Panc1 (cell line): ENCODE results near the gene DMRTC1. TPM values are rescaled to one million over a fixed set of nuclear protein-coding genes. Genes with fewer than 3 reads are reported as not detected.
"Not testable (repeated sequence)": the region's sequence is repeated elsewhere in the genome, so short reads cannot be mapped to it uniquely, and the experiment has no call there.

Experiments
- ATAC-seq: fragments of 200-7000 bp; cut with Tn5 transposase; 2 replicates; pipeline ENCODE4 v1.9.1; 2020; ENCODE audit warnings: mild to moderate bottlenecking, moderate library complexity
- BruUV-seq: library from RNA; stranded (reverse); fragments of 400-500 nt; replicated peaks from 2 replicates; lab custom pipeline; 2021; lab: Mats Ljungman, UMichigan
- CTCF ChIA-PET: fragments of 300-600 bp; sonication (Branson Sonifier 250); formaldehyde crosslinking; loops from one replicate; lab custom pipeline; 2022; ENCODE audit warnings: antibody characterized with exemption; lab: Charles Lee
- POLR2A ChIA-PET: fragments of 300-600 bp; sonication (Branson Sonifier 250); formaldehyde crosslinking; loops from one replicate; lab custom pipeline; 2022; ENCODE audit warnings: antibody characterized with exemption; lab: Charles Lee
- DNase-seq: peaks from one replicate; pipeline ENCODE4 v3.0.0-alpha.2; 2010; ENCODE audit warnings: low read depth, low spot score
- H3K27ac ChIP-seq: 2 replicates; pipeline ENCODE4 v1.5.1; 2011; ENCODE audit warnings: mild to moderate bottlenecking, low read length, inconsistent platforms
- H3K27me3 ChIP-seq: fragments of 200-500 bp; sonication (Bioruptor generic); 2 replicates; pipeline ENCODE4 v1.6.0; 2014; ENCODE audit warnings: low read length, inconsistent platforms; ENCODE audit not compliant: control insufficient read depth, insufficient read depth
- H3K36me3 ChIP-seq: fragments of 200-500 bp; sonication (Bioruptor generic); 2 replicates; pipeline ENCODE4 v1.5.1; 2014; ENCODE audit warnings: inconsistent platforms, mild to moderate bottlenecking, low read length, moderate library complexity; ENCODE audit not compliant: control insufficient read depth, insufficient read depth
- H3K4me1 ChIP-seq: 2 replicates; pipeline ENCODE4 v1.5.1; 2011; ENCODE audit warnings: inconsistent platforms, mild to moderate bottlenecking, low read length, moderate library complexity; ENCODE audit not compliant: control insufficient read depth, insufficient read depth
- H3K4me3 ChIP-seq, 2 experiments: 2 replicates each; pipeline ENCODE4 v1.5.1; 2011 to 2012; ENCODE audit warnings: low read depth in 2 of 2, low read length in 2 of 2, mild to moderate bottlenecking in 2 of 2, inconsistent platforms in 1 of 2, moderate library complexity in 1 of 2
- H3K9me3 ChIP-seq: fragments of 200-500 bp; sonication (Bioruptor generic); 2 replicates; pipeline ENCODE4 v1.5.1; 2014; ENCODE audit warnings: low read depth, mild to moderate bottlenecking, inconsistent platforms, low read length, moderate library complexity; ENCODE audit not compliant: control insufficient read depth, insufficient read depth
- in situ Hi-C: cut with HindIII; loops from 2 replicates; pipeline ENCODE4 v1.10.0; 2016; ENCODE audit warnings: low sequenced_read_pairs, low pct_unique_long_range_greater_than_20kb
- intact Hi-C: fragments of 100-400 bp; cut with micrococcal nuclease; formaldehyde crosslinking; loops from one replicate; pipeline ENCODE4 v1.10.0; 2022; ENCODE audit not compliant: unreplicated experiment
- total RNA-seq: library from RNA; stranded (reverse); gene quantifications from one replicate; pipeline ENCODE4 v1.2.1, GENCODE V29; 2021; ENCODE audit not compliant: unreplicated experiment

DMRTC1 gene
- total RNA-seq, 1 experiment from 2014 or later: 0.31 TPM

DNA sequence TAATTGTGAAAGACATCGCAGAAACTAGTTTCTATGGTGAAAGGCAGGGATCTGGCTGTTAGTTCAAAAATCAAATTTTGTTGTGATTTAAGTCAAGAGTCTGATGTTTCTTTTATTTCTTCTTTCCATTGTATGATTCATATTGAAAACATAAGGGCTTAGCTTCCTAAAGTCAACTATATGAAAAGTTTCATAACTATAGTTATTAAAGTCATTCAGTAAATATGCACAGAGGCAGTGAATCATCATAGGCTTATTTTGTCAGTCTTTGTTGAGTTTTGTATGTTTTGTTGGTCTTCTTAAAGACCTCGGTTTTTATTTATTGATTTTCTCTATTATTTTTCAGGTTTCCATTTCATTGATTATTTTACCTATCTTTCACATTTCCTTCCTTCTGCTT, 60.7 kb downstream of the DMRTC1 start:
- POLR2A ChIA-PET, ATAC-seq, H3K9me3 ChIP-seq, H3K4me3 ChIP-seq, H3K27me3 ChIP-seq, BruUV-seq, DNase-seq, H3K36me3 ChIP-seq, H3K4me1 ChIP-seq, H3K27ac ChIP-seq, intact Hi-C loops, CTCF ChIA-PET, in situ Hi-C loops: not testable (repeated sequence)

DNA sequence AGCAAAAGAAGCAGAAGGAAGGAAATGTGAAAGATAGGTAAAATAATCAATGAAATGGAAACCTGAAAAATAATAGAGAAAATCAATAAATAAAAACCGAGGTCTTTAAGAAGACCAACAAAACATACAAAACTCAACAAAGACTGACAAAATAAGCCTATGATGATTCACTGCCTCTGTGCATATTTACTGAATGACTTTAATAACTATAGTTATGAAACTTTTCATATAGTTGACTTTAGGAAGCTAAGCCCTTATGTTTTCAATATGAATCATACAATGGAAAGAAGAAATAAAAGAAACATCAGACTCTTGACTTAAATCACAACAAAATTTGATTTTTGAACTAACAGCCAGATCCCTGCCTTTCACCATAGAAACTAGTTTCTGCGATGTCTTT, 106.1 kb downstream of the DMRTC1 start:
- ATAC-seq, H3K27me3 ChIP-seq, H3K27ac ChIP-seq, H3K4me1 ChIP-seq, CTCF ChIA-PET, H3K9me3 ChIP-seq, H3K36me3 ChIP-seq, H3K4me3 ChIP-seq, POLR2A ChIA-PET, BruUV-seq, in situ Hi-C loops, DNase-seq, intact Hi-C loops: not testable (repeated sequence)

- intact Hi-C loops, BruUV-seq, H3K9me3 ChIP-seq, CTCF ChIA-PET, DNase-seq, H3K27ac ChIP-seq, ATAC-seq, in situ Hi-C loops, H3K4me1 ChIP-seq, H3K4me3 ChIP-seq, POLR2A ChIA-PET, H3K27me3 ChIP-seq, H3K36me3 ChIP-seq: not testable (repeated sequence)
Measured at GRCh38 chrX:72830701-72831100, 112.9 kb downstream of the DMRTC1 start.

Other genes with a start within 250 kb of the DMRTC1 start
- 28.6 TPM for gene PHKA1, start 229.5 kb downstream of the DMRTC1 start, total RNA-seq
- gene DMRTC1B, start 166.9 kb downstream of the DMRTC1 start, total RNA-seq: not detected
- gene FAM236B, start 161.2 kb downstream of the DMRTC1 start, total RNA-seq: not detected
- not detected for gene FAM236D, start 135.6 kb downstream of the DMRTC1 start, total RNA-seq
- gene FAM236C, start 31.2 kb downstream of the DMRTC1 start, total RNA-seq: not detected
- not detected for gene FAM236A, start 5.6 kb downstream of the DMRTC1 start, total RNA-seq
- gene PABPC1L2B, start 59.1 kb upstream of the DMRTC1 start, total RNA-seq: not detected
- gene PABPC1L2A, start 135.7 kb upstream of the DMRTC1 start, total RNA-seq: not detected